Right ventricle myocardium inferior (tissue), 1 donor: ENCODE measurements around the gene CDCA3. TPM values are rescaled to one million over a fixed set of nuclear protein-coding genes. Genes with fewer than 3 reads are reported as not detected.

Experiments used
- ATAC-seq: fragments of 200-7000 bp; cut with Tn5 transposase; one replicate; pipeline ENCODE4 v1.9.1; 2020; ENCODE audit warnings: mild to moderate bottlenecking, moderate library complexity
- DNase-seq: peaks from one replicate; pipeline ENCODE4 v3.0.0; 2021; ENCODE audit errors: missing footprints
- intact Hi-C: fragments of 100-400 bp; cut with DNase I; formaldehyde crosslinking; loops from one replicate; pipeline ENCODE4 v1.11.0; 2022
- total RNA-seq: library from RNA; stranded (reverse); fragmentation: NEBNext Ultra II Directional; extraction: Animal tissue kit (Norgen Biotek cat#: 25700); gene quantifications from one replicate; pipeline ENCODE4 v1.2.1, GENCODE V29; 2021
- donor health status: DM: no; HTN: yes; CAD: no; lungs with severe emphysema.

Gene CDCA3
- total RNA-seq, 1 donor from 2014 or later, result 1.2 TPM

- intact Hi-C loops, result no loop called here
- DNase-seq, result no peak
- no peak for ATAC-seq
These were observed 37.7 kb downstream of the CDCA3 start for GRCh38 chr12:6813363-6813762.

DNA sequence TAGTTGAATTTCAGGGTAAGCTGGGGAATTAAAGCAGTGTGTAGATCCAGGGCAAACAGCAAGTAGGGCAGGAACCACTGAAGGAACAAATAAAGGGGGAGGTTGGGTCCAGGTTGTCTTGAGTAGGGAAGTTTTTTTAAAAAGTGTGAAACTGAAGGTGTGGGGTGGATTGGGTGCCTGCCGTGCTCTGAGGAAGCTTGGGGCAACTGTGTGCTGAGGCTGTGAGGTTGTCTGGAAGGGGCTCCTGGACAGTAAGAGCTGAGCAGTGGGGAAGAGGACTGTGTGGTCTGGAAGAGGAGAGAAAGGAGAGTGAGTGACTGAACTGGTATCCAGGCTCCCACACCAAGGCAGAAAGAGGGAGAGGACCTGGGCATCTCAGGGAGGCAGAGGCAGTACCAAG is 40.3 kb downstream of the CDCA3 start:
- intact Hi-C loops, result no loop called here
- ATAC-seq (no peak), DNase-seq (no peak)

- ATAC-seq (no peak), DNase-seq (no peak)
- intact Hi-C loops, result no loop called here
These were observed 42.0 kb downstream of the CDCA3 start for GRCh38 chr12:6809056-6809455.

DNA sequence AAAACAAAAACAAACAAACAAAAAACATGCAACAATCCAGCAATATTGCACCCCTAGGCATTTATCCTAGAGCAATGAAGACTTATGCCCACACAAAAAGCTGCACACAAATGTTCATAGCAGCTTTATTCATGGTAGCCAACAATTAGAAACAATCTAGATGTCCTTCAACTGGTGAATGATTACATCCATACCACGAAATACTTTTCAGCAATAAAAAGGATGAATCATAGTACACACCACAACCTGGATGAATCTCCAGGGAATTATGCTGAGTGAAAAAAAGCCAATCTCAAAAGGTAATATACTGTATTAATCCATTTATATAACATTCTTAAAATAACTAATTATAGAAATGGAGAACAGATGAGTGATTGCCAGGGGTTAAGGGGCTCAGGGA is 43.9 kb downstream of the CDCA3 start:
- no peak for ATAC-seq
- DNase-seq, result no peak
- intact Hi-C loops, result no loop called here

DNA sequence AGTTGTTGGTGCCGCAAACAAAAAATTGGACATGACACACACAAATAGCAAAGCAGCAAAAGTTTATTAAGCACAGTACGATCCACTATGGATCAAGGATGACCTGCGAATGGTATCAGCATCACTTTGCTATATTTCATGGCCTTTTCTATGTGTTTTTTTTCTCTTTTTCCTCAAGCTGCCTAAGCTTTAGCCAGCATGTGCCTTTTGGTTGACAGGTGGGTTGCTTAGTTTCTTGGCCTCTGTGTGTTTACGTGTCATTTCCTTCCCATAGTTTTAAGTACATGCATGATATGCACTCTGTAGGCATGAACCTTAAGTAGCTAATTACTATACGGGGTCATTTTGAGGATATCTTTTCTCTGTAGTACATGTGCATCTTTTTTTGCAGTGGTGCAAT is 51.9 kb downstream of the CDCA3 start:
- no peak for ATAC-seq
- intact Hi-C loops, result no loop called here

More for the DNA sequence above, 51.9 kb downstream of the CDCA3 start:
- DNase-seq, result no peak

Other genes with a start within 250 kb of the CDCA3 start
- gene CHD4, start 243.9 kb downstream of the CDCA3 start, total RNA-seq, result 165 TPM
- 7.5 TPM for gene LPAR5, start 215.3 kb downstream of the CDCA3 start, total RNA-seq
- 1.2 TPM for gene ACRBP, start 203.9 kb downstream of the CDCA3 start, total RNA-seq
- 21.1 TPM for gene ING4, start 188.2 kb downstream of the CDCA3 start, total RNA-seq
- gene ZNF384, start 161.9 kb downstream of the CDCA3 start, total RNA-seq, result 26.0 TPM
- gene PIANP, start 150.5 kb downstream of the CDCA3 start, total RNA-seq, result 0.27 TPM
- gene COPS7A, start 127.2 kb downstream of the CDCA3 start, total RNA-seq, result 83.1 TPM
- 156 TPM for gene MLF2, start 98.1 kb downstream of the CDCA3 start, total RNA-seq
- 152 TPM for gene PTMS, start 84.9 kb downstream of the CDCA3 start, total RNA-seq
- gene LAG3, start 78.8 kb downstream of the CDCA3 start, total RNA-seq, result 0.24 TPM
- 13.4 TPM for gene CD4, start 61.8 kb downstream of the CDCA3 start, total RNA-seq
- gene GPR162, start 29.5 kb downstream of the CDCA3 start, total RNA-seq, result 7.8 TPM
- gene P3H3, start 22.9 kb downstream of the CDCA3 start, total RNA-seq, result 10.3 TPM
- 4.0 TPM for gene GNB3, start 10.4 kb downstream of the CDCA3 start, total RNA-seq
- gene USP5, start 864 bp upstream of the CDCA3 start, total RNA-seq, result 62.0 TPM
- gene TPI1, start 16.2 kb upstream of the CDCA3 start, total RNA-seq, result 832 TPM
- gene SPSB2, start 22.0 kb upstream of the CDCA3 start, total RNA-seq, result 3.0 TPM
- 9.4 TPM for gene LRRC23, start 53.5 kb upstream of the CDCA3 start, total RNA-seq
- 10.2 TPM for gene ENO2, start 63.3 kb upstream of the CDCA3 start, total RNA-seq
- gene ATN1, start 76.7 kb upstream of the CDCA3 start, total RNA-seq, result 78.9 TPM
- not detected for gene RNU7-1, start 92.5 kb upstream of the CDCA3 start, total RNA-seq
- gene C12orf57, start 92.7 kb upstream of the CDCA3 start, total RNA-seq, result 250 TPM
- 9.1 TPM for gene PTPN6, start 100.1 kb upstream of the CDCA3 start, total RNA-seq
- 149 TPM for gene PHB2, start 119.4 kb upstream of the CDCA3 start, total RNA-seq
- gene EMG1, start 119.6 kb upstream of the CDCA3 start, total RNA-seq, result 42.9 TPM
- 54.7 TPM for gene LPCAT3, start 167.2 kb upstream of the CDCA3 start, total RNA-seq
- 153 TPM for gene C1S, start 209.4 kb upstream of the CDCA3 start, total RNA-seq
- gene C1R, start 241.2 kb upstream of the CDCA3 start, total RNA-seq, result 227 TPM